ENCODE data around the gene H1-8. TPM values are rescaled to one million over a fixed set of nuclear protein-coding genes. Genes with fewer than 3 reads are reported as not detected.

The H1-8 gene
- total and polyA plus RNA-seq, 9 of the 15 experiments (the other 6 are each of a cell fraction or from before 2014, with no cell fraction given) = not detected

- no peak for TF ChIP-seq ZBED1 (IDR thresholded peaks at IDR 0.05)
- TF ChIP-seq, protein P1, sequence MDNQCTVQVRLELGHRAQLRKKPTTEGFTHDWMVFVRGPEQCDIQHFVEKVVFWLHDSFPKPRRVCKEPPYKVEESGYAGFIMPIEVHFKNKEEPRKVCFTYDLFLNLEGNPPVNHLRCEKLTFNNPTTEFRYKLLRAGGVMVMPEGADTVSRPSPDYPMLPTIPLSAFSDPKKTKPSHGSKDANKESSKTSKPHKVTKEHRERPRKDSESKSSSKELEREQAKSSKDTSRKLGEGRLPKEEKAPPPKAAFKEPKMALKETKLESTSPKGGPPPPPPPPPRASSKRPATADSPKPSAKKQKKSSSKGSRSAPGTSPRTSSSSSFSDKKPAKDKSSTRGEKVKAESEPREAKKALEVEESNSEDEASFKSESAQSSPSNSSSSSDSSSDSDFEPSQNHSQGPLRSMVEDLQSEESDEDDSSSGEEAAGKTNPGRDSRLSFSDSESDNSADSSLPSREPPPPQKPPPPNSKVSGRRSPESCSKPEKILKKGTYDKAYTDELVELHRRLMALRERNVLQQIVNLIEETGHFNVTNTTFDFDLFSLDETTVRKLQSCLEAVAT (IDR thresholded peaks at IDR 0.05) = peak in 1 of 2 experiments; percentile 48; a peak in 1 of 4 replicates
- WGBS (ENCODE audit: insufficient coverage, low coverage, missing lambda C conversion rate) = 69% methylated on average over 15 of the region's 15 CpGs
- BruUV-seq (replicated peaks) = no TSS peak
- H3K36me3 ChIP-seq (ENCODE audit: control insufficient read depth, insufficient read depth, low read length) = peaks cover 25% of the 10 kb centered on the region; the same call in 1 of the 3 replicates
- no peaks in the 10 kb centered on the region for H3K9me3 ChIP-seq (replicated peaks; ENCODE audit: control insufficient read depth, insufficient read depth, low read depth, low read length)
- no peak overlapping the region for H2AFZ ChIP-seq (ENCODE audit: low read depth, low read length)
- H3K9ac ChIP-seq (ENCODE audit: insufficient read depth in 1 of 2, low read depth in 2 of 2, low read length in 2 of 2) = peak overlapping the region in 1 of 2 experiments; percentile 58; a peak in 2 of 4 replicates
- no peak overlapping the region for H3K27ac ChIP-seq (ENCODE audit: extremely low read depth, low read depth, low read length)
- no peaks in the 10 kb centered on the region for H3K27me3 ChIP-seq (ENCODE audit: control insufficient read depth in 2 of 2, insufficient read depth in 2 of 2, low read length in 2 of 2)
- H3K4me1 ChIP-seq (replicated peaks in 1 of 2; ENCODE audit: control insufficient read depth in 2 of 2, insufficient read depth in 2 of 2, low read length in 2 of 2) = peaks cover 7 to 50% of the 10 kb centered on the region in 2 experiments; a peak in 4 of 5 replicates
- ATAC-seq (no peak), DNase-seq (ENCODE audit: extremely low read depth in 1 of 4, low spot score in 3 of 4) (no peak), FAIRE-seq (no peak)
- in situ Hi-C loops (cut with MboI) (no loop called here), intact Hi-C loops (cut with micrococcal nuclease) (no loop called here)
- H3K4me3 ChIP-seq = no peak overlapping the region
- no peaks in the 10 kb centered on the region for H3K79me2 ChIP-seq (ENCODE audit: control insufficient read depth, insufficient read depth, low read length)
- H3K4me2 ChIP-seq (ENCODE audit: insufficient read depth, low read length) = no peak overlapping the region
- ChIA-PET CTCF (ENCODE audit: low intra/inter-chr PET ratio) (no interaction called here), POLR2A (interaction anchor here (0.5 to 1.0 kb wide), 2 partner anchors 29 to 278 kb away, joined by 3 to 5 read pairs; no protein-coding TSS in a partner anchor)
- no peaks in the 10 kb centered on the region for H3K9me1 ChIP-seq (ENCODE audit: control insufficient read depth, insufficient read depth, low read length)
- no peaks in the 10 kb centered on the region for H4K20me1 ChIP-seq (replicated peaks; ENCODE audit: control insufficient read depth, insufficient read depth, low read length)
Observed at GRCh38 chr3:129558081-129558771, 15.3 kb downstream of the H1-8 start.
